ENCODE measurements around the gene RORB.
A peak's percentile ranks its signal among the peaks of the same experiment; 100 is the strongest.
"Not testable (repeated sequence)": the region's sequence is repeated elsewhere in the genome, so short reads cannot be mapped to it uniquely, and the experiment has no call there.

RORB gene

DNA sequence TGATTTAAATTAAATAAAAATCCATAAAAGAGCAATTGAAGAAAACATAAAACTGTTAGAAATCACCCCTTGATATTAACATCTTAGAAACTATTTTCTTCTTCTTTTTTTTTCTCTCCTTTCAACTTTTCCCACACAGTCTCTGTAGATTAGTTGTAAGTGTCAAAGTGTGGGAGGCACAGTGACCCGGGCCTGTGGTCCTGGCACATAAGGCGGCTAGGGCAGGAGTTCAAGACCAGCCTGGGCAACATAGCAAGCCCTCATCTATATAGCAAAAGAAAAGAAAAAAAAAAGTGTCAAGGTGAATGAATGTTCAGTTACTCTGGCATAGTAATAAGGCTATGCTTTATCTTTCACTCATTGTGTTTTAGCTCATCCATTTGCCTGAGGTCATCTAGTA, 14.2 kb downstream of the RORB start:
- DNase-seq: peak in 2 of 10 donors; percentile 38 to 54
- intact Hi-C loops (cut with DNase I): no loop called here

DNA sequence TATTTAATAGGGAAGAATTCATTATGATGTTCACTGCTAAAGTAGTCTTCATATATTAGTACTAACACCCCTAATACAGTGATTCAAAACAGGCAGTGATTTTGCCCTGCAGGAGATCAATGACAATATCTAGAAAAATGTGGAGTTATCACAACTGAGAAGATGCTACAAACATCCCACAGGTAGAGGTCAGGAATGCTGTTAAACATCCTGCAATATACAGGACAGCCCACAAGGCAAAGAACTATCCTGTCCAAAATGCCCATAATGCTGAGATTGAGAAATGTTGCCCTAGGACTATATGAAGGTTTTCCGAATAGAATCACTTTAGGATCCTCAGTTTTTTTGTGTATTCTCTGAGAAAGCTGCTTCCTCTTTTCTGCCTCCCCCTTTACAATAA, 15.3 kb downstream of the RORB start:
- intact Hi-C loops (cut with DNase I): no loop called here
- no peak for DNase-seq

DNA sequence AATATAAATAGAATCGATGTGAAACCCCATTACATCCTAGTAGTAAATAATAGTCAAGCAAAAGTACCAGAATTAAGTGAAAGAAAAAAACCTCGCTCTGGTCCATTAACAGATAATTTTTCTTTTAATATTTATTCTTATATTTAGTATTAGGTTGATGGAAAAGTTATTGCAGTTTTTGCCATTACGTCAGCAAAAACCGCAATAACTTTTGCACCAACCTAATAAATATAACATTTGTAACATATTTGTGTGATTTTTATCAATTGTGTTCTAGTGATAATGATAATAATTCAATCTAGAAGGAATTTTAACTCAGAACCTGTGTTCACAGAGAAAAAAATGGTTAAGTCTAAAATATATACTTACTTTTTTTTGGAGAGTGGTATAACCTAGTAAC, 16.1 kb downstream of the RORB start:
- DNase-seq: no peak
- intact Hi-C loops (cut with DNase I): no loop called here

DNA sequence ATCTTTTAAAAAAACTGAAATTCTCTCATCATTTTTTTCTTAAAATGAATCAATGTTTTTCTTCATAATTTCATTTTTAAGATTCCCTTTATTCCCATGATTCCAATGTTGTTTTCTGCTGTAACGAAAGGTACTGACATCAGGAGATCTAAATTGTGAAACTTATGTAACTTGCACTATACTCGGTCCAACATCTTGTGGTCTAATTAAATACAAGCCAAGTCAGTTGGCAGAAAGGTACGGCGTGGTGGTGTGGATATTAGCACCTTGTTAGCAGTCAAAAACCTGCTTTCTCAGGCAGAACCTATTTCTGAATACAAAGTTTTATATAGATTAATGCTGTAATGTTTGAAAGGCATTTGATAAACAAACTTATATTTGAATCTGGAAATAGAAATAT, 20.1 kb downstream of the RORB start:
- no peak for DNase-seq
- intact Hi-C loops (cut with DNase I): no loop called here

DNA sequence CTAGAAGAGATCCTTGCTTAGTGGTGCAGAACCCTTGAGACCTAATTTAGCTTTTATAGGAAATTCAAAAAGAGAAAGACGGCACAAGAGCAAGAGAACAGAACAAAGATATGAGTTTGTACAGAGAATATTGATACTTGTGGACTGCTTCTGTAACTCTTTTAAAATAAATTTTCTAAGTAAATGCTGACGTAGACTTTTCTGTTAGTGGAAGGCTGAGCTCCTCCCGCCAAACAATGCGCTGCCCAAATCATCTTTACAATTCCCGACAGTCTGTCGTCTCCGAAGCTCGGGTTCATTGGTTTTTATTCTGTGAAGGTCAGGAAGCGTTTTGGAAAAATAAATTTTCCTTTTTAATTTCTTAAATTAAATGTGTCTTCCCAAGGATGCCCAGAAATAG, 22.3 kb downstream of the RORB start:
- intact Hi-C loops (cut with DNase I): no loop called here
- peak in 1 of 10 donors; percentile 66 for DNase-seq

DNA sequence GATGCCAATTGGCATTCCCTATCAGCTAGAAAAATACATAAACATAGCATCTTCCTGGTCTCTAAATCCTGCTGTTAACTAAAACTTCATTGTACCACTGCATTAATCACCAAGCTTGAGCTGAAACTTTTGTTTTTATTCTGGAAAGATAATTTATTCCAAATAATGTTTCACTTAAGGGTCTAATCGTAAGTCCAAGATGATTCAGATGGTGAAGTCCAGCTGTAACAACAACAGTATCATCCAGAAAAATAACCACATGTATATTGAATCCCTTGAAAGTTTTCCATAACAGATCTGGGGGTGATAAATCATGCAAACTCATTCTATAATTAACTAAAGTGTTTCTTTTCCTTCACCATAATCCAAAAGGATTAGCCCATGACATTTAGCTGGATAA, 23.9 kb downstream of the RORB start:
- intact Hi-C loops (cut with DNase I): no loop called here
- no peak for DNase-seq

DNA sequence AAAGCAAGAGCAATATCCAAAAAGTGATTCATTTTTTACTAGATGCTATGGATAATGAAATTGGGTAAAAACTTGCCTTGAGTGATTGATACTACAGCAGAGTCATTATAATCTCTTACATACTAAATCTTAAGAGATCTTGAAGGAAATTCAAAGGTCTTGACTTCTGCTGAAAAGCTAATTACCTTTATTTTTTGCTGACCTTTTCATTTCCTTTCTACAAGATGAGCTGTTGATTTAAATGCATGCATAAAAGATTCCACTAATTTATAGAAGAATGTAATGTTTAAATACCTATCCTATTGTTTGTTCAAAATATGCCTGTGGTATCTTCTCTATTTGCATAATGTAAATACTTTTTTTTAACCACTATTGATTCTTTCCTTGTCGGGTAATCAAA, 27.2 kb downstream of the RORB start:
- intact Hi-C loops (cut with DNase I): no loop called here
- DNase-seq: no peak

DNA sequence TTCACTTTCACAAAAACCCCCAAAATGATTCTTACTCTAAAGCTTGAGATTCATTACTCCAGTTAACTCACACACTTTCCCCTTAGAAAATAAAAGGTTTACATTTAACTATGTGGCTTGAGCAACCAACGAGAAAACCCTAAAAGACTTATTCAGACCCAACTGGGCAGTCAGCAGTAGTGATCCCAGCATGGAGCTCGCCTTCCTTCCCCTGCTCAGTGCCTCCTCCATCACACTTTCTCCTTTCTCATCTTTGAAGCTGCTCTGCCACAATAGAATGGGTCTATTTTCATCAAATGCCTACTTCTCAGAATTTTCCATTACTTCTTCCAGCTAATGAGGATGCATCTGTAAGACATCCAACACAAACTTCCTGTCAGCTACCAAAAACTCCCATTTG, 29.1 kb downstream of the RORB start:
- no peak for DNase-seq
- intact Hi-C loops (cut with DNase I): no loop called here

DNA sequence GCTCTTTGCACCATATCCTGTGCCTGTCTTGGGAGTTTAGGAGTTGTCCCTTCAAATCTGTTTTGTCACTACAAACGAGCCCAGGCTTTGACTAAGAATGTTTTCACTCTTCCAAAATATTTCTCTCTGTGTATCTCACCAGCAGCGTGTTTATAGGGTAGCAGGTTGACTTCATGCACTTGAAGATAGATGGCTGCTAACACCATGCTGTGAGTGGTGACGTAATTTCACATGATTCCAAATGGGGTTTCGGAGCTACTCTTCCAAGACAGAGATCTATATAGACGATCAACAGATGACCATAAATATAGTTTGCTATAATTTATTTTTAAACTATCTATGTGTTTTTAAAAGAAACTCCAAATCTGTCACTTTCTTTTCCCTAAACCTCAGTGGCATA, 30.6 kb downstream of the RORB start:
- DNase-seq: no peak
- intact Hi-C loops (cut with DNase I): no loop called here

DNA sequence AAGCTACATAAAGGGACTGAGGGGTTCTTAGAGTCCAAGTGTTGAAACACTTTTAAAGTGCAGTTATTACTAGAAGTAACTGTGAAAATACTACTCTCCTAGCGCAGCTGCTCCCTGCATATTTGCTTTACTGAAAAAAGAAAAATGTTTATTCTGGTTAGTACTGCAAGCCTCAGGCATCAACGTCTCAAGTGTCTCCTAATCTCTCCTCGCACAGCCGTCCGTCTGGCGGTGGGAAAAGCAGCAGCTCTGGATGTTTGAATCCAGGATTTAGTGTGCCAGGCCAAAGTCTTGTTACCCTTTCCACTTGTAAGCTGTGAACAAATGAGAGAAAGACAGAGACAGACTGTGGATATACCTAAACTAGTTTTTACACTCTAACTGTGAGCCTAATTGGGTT, 31.1 kb downstream of the RORB start:
- DNase-seq: peak in 1 of 10 donors; percentile 85
- intact Hi-C loops (cut with DNase I): no loop called here

DNA sequence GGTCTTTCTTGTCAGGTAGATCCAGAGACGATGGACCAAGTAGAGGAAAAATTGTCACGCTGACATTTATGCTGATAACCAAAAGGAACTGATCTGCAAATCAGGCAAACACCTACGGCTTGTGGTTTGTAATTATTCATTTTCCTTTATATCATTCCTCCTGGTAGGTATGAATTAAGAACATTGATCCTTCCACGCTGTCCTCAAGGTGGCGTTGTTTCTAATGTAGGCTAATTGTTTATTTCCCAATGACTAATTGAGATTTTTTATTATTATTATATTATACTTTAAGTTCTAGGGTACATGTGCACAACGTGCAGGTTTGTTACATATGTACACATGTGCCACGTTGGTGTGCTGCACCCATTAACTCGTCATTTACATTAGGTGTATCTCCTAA, 33.3 kb downstream of the RORB start:
- DNase-seq; intact Hi-C loops (cut with DNase I): not testable (repeated sequence)

DNA sequence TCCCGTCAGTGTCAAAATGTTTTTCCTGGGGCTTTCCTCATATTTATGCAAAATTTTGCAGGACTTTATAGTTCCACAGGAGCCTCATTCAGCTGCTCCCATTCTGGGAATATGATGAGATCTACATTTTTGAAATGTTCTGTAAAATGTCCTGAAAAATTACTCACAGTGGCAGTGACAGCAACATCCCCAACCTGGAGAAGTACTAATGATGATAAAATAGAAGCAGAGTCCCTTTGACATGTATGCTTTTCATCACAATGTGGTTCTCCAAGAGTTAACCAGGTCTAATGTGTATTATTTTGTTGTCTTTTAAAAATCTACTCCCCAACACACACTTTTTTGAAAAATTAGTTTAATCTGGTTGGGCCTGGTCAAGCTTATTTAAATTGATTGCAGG, 36.1 kb downstream of the RORB start:
- intact Hi-C loops (cut with DNase I): no loop called here
- DNase-seq: no peak

DNA sequence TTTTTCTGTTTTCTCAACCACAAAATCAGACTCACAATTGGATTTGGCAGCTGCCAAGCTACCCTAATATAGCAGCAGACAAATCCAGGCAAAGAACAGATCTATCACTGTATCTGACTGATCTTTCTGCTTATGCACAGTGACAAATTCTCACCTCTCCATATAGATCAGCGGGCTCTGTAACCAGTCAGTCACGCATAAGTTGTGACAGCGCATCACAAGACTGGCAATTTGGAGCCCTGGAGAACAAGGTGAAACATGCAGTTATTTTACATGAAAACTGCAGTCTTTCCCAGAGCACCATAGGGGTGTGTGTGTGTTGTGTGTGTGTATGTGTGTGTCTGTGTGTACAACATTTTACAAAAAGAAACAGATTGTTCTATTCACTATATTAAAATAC, 37.7 kb downstream of the RORB start:
- intact Hi-C loops (cut with DNase I): no loop called here
- DNase-seq: no peak

DNA sequence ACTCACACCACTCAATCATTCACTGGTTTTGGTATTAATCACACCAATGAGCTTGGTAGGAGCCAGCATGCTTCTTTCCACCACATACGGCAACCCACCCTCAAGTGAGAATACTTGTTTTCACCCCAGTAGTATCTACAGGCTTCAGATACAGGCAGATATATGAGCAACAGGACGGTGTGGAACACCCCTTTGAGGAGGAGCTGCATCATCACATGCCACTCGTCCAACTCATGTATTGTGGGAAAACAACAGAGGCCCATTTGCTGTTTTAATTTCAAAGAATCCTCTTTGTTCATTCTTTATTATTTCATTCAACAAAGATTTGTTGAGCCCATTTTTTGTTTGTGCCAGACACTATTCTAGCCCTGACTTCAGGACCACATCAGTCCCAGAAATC, 46.0 kb downstream of the RORB start:
- DNase-seq: no peak
- intact Hi-C loops (cut with DNase I): no loop called here

DNA sequence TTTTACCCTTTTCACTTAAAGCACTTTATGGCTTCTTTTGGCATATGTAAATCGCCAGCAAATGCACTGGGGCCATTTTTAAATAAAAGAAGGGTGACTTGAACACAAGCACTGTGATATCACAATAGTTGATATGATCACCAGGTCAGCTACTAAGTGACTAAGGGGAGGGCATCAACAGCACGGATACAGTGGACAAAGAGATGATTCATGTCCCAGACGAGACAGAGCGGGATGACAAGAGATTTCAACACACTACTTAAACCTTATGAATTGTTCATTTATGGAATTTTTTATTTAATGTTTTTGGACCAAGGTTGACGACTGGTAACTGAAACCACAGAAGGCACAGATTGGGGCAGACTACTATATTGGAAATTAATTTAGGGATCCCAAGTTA, 54.1 kb downstream of the RORB start:
- intact Hi-C loops (cut with DNase I): no loop called here
- no peak for DNase-seq

DNA sequence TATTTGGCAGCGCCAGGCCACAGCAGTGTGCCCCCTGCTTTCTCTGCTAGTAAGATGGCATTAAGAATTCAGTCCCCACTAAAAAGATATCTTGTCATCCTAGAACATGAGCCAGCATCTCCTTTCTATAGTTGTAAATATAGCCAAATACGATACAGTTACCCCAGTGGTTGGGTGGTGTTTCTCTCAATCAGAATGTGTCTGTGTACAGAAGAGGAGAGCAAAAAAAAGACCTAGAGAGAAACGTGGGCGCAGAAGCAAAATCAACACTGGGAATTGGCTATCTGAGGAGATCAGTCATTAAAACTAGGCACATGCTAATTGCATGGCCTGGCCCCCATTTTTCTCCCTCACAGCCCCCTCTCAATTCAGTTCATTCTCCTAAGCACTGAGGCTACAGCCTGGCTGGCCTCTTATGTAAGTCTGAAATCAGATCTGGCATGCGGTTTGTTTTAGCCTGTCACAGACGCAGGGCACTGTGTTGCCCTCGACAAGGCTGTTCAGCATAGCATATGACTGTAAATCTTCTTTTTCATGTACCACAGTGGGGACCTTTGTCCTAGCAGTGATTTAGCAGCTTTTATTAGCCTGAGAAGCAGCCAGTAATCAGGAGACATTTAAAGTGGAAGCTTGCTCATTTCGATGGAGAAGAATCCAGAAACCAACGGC, 57.8 kb downstream of the RORB start:
- DNase-seq: peak in 5 of 10 donors; percentile 14 to 85 (median 30)
- intact Hi-C loops (cut with DNase I): no loop called here

DNA sequence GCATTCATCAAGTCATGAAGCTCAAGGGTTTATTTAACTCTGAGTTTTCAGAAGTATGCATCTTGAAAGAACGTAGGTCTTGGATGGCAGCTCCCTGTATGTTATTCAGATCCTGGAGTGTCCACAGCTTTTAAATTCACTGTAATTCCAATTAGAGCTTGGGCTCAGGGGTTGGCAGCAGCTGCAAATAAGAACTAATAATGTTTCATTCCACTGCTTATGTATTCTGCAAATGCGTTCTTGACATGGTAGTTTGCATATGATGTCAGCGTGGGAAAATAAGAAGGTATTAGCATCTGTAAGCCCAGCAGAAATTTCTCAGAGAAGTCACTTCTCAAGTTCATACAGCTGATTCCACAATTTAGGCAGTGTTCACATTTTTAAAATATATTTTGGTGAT, 58.4 kb downstream of the RORB start:
- intact Hi-C loops (cut with DNase I): no loop called here
- no peak for DNase-seq

DNA sequence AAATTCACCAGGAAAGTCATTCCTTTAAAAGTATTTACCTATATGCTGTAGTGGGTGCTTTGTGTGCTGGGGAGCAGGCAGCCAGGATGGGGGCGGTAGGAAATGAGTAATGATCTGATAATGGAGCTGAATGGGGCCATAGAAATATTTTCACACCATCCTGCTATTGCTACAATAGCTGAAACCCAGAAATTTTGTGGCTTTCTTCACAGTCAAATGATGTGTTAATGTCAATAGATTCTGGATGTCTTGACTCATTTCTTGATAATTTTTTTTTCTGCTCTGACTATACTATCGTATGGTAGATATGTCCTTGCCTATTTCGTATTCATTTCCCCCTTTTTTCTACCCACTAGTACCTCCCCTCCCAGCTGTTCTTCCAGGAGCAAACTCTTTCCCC, 59.5 kb downstream of the RORB start:
- no peak for DNase-seq

DNA sequence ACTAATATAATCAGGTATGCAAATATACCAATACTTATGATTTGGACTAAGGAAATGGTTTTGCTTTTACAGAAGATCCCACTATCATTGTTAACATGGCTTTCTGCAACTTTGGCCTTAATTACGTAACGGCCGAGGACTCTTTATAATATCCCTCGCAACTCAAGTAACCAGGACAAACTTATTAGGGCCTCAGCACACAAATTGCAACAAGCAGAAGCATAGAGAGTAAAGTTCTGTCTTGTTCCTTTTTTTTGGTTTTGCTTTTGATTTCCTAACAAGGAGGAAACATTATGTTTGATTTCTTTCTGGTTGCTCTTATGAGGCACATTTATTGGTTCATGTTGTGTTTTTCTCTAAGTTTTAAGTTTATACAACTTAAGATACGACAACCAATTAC, 60.4 kb downstream of the RORB start:
- DNase-seq: no peak
- intact Hi-C loops (cut with DNase I): no loop called here

More for the DNA sequence above, 59.5 kb downstream of the RORB start:
- intact Hi-C loops (cut with DNase I): no loop called here

DNA sequence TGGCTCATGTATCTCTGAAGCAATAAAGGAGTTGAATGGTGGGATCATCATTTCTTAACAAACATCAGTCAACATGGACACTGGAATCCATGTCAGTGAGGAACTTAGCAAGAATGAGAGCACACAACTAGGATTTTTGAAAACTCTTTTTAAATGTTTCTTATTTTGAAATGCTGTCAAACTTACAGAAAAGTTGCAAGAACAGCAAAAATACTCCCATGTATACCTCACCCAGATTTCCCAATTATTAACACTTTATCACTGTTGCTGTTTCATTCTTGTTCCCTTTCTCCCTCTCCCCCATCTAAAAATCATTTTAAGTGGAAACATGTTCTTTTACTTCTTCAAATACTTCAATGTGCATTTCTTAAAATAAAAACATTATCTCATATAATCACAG, 65.5 kb downstream of the RORB start:
- intact Hi-C loops (cut with DNase I): no loop called here
- no peak for DNase-seq

DNA sequence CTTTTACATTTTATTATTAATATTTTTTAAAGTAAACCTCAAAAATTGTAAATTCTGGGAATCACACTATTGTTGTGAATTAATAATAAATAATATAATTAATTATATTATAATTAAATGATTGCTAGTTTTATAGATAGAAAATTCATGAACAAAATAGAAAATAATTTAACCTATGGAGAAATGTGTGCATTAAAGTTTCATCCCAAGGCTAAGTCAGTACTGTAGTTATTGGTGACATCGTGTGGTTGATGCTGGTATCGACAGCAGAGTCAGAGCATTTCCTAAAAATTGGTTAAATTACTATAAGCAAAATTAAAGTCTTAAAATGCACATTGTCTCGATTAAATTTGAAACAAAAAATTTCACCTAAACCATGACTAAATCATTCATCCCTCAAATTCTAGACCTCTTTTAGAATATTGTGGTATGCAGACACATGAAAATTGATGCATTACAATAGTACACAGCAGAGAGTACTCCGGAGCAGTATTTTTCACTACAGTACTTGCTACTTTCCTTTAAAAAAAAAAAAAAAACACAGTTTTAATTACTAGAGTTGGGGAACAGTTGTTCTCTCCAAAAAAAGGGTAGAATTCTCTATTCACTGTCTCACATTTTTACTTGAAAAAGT, 73.9 kb downstream of the RORB start:
- DNase-seq: peak in 4 of 10 donors; percentile 13 to 40 (median 24)
- intact Hi-C loops (cut with DNase I): loop anchor here (2.0 to 10.0 kb wide), 4 partner anchors 174 to 1370 kb away; no protein-coding TSS in a partner anchor

DNA sequence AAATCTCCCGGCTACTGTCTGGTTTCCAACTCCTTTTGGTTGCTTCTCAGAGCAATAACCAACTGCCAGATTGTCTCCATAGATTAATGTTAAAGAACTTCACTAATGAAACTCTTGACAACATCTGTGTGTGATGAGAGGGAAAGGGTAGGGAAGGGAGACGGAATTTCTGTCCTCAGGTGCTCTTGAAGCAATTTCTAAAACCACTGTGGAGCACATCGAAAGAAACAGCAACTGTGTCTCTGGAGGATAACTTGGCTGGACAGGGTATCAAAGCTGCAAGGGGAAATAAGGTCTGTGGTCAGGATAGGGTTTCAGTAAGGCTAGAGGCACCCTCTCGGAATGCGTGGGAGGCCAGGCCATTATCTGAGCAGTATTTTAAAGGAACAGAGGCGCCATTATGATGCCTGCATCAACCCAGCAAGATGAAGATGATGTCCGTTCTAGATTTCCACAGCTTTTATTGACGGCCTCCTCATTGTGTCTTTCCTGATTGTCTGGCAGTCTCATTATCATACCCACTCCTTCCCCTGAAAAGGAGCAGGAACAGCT, 76.6 kb downstream of the RORB start:
- intact Hi-C loops (cut with DNase I): loop anchor here (10.0 kb wide), 3 partner anchors 171 to 1299 kb away; no protein-coding TSS in a partner anchor
- no peak for DNase-seq
